IMR-90 (cell line): ENCODE measurements around the gene LRRIQ4.
A peak's percentile ranks its signal among the peaks of the same experiment; 100 is the strongest.

Source experiments
- BHLHE40 ChIP-seq: fragments of 150-350 bp; IDR thresholded peaks from 2 replicates; pipeline ENCODE4 v1.6.1; 2016; ENCODE audit warnings: mild to moderate bottlenecking, low read depth, low read length
- CTCF ChIP-seq: conservative IDR thresholded peaks from 2 replicates; pipeline ENCODE4 v1.5.1; 2012; ENCODE audit warnings: mild to moderate bottlenecking, low read depth, low read length, improper control_type of control experiment
- ELK1 ChIP-seq: fragments of 150-350 bp; IDR thresholded peaks from 2 replicates; pipeline ENCODE4 v1.6.1; 2016; ENCODE audit warnings: low read depth, mild to moderate bottlenecking, low read length, moderate library complexity, borderline replicate concordance
- MAZ ChIP-seq: IDR thresholded peaks from 2 replicates; pipeline ENCODE4 v1.6.1; 2012; ENCODE audit warnings: low read depth, mild to moderate bottlenecking, low read length, improper control_type of control experiment, moderate library complexity, borderline replicate concordance
- POLR2A ChIP-seq: IDR thresholded peaks from 2 replicates; pipeline ENCODE4 v1.6.1; 2012; ENCODE audit warnings: mild to moderate bottlenecking, low read depth, low read length
- RAD21 ChIP-seq: IDR thresholded peaks from 2 replicates; pipeline ENCODE4 v1.6.1; 2012; ENCODE audit warnings: low read length, improper control_type of control experiment
- RFX5 ChIP-seq: IDR thresholded peaks from 2 replicates; pipeline ENCODE4 v1.8.0; 2012; ENCODE audit warnings: low read depth, mild to moderate bottlenecking, low read length, moderate library complexity
- SMC3 ChIP-seq: fragments of 150-350 bp; IDR thresholded peaks from 2 replicates; pipeline ENCODE4 v1.6.1; 2016; ENCODE audit warnings: low read depth, mild to moderate bottlenecking, antibody characterized with exemption, low read length, moderate library complexity

- TF ChIP-seq ELK1 (no peak), CTCF (peak; percentile 18; the same call in 1 of the 2 replicates), RFX5 (no peak), BHLHE40 (no peak), MAZ (peak; percentile 82; the same call in 1 of the 2 replicates), SMC3 (no peak), POLR2A (peak; percentile 97), RAD21 (no peak; the same call in 1 of the 2 replicates)
Observed at GRCh38 chr3:169772897-169773816, 39.5 kb upstream of the LRRIQ4 start, which contains the start of gene MYNN.
